ENCODE data around the gene TPP1.
A peak's percentile ranks its signal among the peaks of the same experiment; 100 is the strongest.

The TPP1 gene

GRCh38 chr11:6603287-6604080 is 15.7 kb downstream of the TPP1 start, which contains the start of the genes ILK and RRP8:
ILK (plus strand) TSS chr11:6603774; CDS start chr11:6604272, 498 bp downstream.
RRP8 (minus strand) TSS chr11:6603616; CDS start chr11:6603502, 114 bp downstream.
- H3K4ac ChIP-seq (ENCODE audit: low read depth, low read length) = peak within 1 kb of the TSS; percentile 89

GRCh38 chr11:6602096-6602940 is 16.9 kb downstream of the TPP1 start:
- Histone ChIP-seq H3K4me1 (ENCODE audit: control insufficient read depth in 1 of 2, insufficient read depth in 2 of 2, low read length in 2 of 2) (peaks cover 5 to 15% of the 10 kb centered on the region in 2 experiments), H3K4me2 (ENCODE audit: low read length) (peak overlapping the region; percentile 93), H3K27ac (ENCODE audit: low read depth, low read length) (no peak overlapping the region), H3K4ac (ENCODE audit: low read depth, low read length) (peak overlapping the region; percentile 11), H2BK120ac (ENCODE audit: insufficient read depth, low read length, poor library complexity) (no peak overlapping the region), H3K4me3 (ENCODE audit: low read depth, low read length) (peak overlapping the region; percentile 42), H3K23ac (ENCODE audit: low read length) (no peak overlapping the region), H3K27me3 (ENCODE audit: insufficient read depth, low read length) (no peaks in the 10 kb centered on the region), H4K12ac (ENCODE audit: low read depth, low read length) (no peak overlapping the region), H3K9ac (ENCODE audit: low read length) (peak overlapping the region; percentile 45), H3K18ac (ENCODE audit: low read length) (no peak overlapping the region), H3K9me3 (ENCODE audit: insufficient read depth, low read depth, low read length) (no peaks in the 10 kb centered on the region), H2BK5ac (ENCODE audit: low read depth, low read length, poor library complexity) (no peak overlapping the region), H4K8ac (ENCODE audit: low read depth, low read length) (no peak overlapping the region), H4K91ac (ENCODE audit: low read depth, low read length) (no peak overlapping the region), H3K36me3 (ENCODE audit: control insufficient read depth in 1 of 2, insufficient read depth in 2 of 2, low read length in 2 of 2) (peaks cover 21 to 33% of the 10 kb centered on the region in 2 experiments), H3K14ac (ENCODE audit: low read length) (peak overlapping the region; percentile 52), H2AK5ac (ENCODE audit: low read length) (peak overlapping the region; percentile 61), H2BK12ac (ENCODE audit: low read length) (no peak overlapping the region), H2AFZ (ENCODE audit: insufficient read depth, low read length, poor library complexity) (no peak overlapping the region), H3K79me1 (ENCODE audit: low read length) (peaks cover 18% of the 10 kb centered on the region), H3K79me2 (ENCODE audit: control insufficient read depth, insufficient read depth, low read length, poor library complexity) (peaks cover 27% of the 10 kb centered on the region)
- no CpG with 5 or more reads among the region's 7 CpGs for WGBS (ENCODE audit: extremely low coverage, insufficient coverage, insufficient read length)
- no peak for DNase-seq

More at GRCh38 chr11:6603287-6604080, 15.7 kb downstream of the TPP1 start, which contains the start of the genes ILK and RRP8:
- WGBS (ENCODE audit: extremely low coverage, insufficient coverage, insufficient read length) = no CpG with 5 or more reads among the region's 72 CpGs
- peak within 1 kb of the TSS; percentile 87 for H3K18ac ChIP-seq (ENCODE audit: low read length)
- H3K4me3 ChIP-seq (ENCODE audit: low read depth, low read length) = peak within 1 kb of the TSS; percentile 80
- peaks cover 28 to 40% of the 10 kb centered on the region in 2 experiments for H3K36me3 ChIP-seq (ENCODE audit: control insufficient read depth in 1 of 2, insufficient read depth in 2 of 2, low read length in 2 of 2)
- peaks cover 12 to 25% of the 10 kb centered on the region in 2 experiments for H3K4me1 ChIP-seq (ENCODE audit: control insufficient read depth in 1 of 2, insufficient read depth in 2 of 2, low read length in 2 of 2)
- peak within 1 kb of the TSS; percentile 61 for H2AK5ac ChIP-seq (ENCODE audit: low read length)
- H3K9me3 ChIP-seq (ENCODE audit: insufficient read depth, low read depth, low read length) = no peaks in the 10 kb centered on the region
- peak; percentile 73 to 90 for DNase-seq
- H4K8ac ChIP-seq (ENCODE audit: low read depth, low read length) = peak within 1 kb of the TSS; percentile 95
- peak within 1 kb of the TSS; percentile 93 for H2BK5ac ChIP-seq (ENCODE audit: low read depth, low read length, poor library complexity)
- peak within 1 kb of the TSS; percentile 93 for H3K4me2 ChIP-seq (ENCODE audit: low read length)
- peaks cover 27% of the 10 kb centered on the region for H3K79me2 ChIP-seq (ENCODE audit: control insufficient read depth, insufficient read depth, low read length, poor library complexity)
- H2BK120ac ChIP-seq (ENCODE audit: insufficient read depth, low read length, poor library complexity) = peak within 1 kb of the TSS; percentile 88
- peak within 1 kb of the TSS; percentile 87 for H3K27ac ChIP-seq (ENCODE audit: low read depth, low read length)
- peak within 1 kb of the TSS; percentile 87 for H4K91ac ChIP-seq (ENCODE audit: low read depth, low read length)
- H3K9ac ChIP-seq (ENCODE audit: low read length) = peak within 1 kb of the TSS; percentile 93
- no peak within 1 kb of the TSS for H3K23ac ChIP-seq (ENCODE audit: low read length)
- no peaks in the 10 kb centered on the region for H3K27me3 ChIP-seq (ENCODE audit: insufficient read depth, low read length)
- H3K79me1 ChIP-seq (ENCODE audit: low read length) = peaks cover 25% of the 10 kb centered on the region
- H4K12ac ChIP-seq (ENCODE audit: low read depth, low read length) = peak within 1 kb of the TSS; percentile 98
- H2AFZ ChIP-seq (ENCODE audit: insufficient read depth, low read length, poor library complexity) = peak within 1 kb of the TSS; percentile 89
- H3K14ac ChIP-seq (ENCODE audit: low read length) = peak within 1 kb of the TSS; percentile 98
- H2BK12ac ChIP-seq (ENCODE audit: low read length) = peak within 1 kb of the TSS; percentile 72

GRCh38 chr11:6601041-6601461 is 18.2 kb downstream of the TPP1 start:
- Histone ChIP-seq H3K79me2 (ENCODE audit: control insufficient read depth, insufficient read depth, low read length, poor library complexity) (peaks cover 23% of the 10 kb centered on the region), H3K36me3 (ENCODE audit: control insufficient read depth in 1 of 2, insufficient read depth in 2 of 2, low read length in 2 of 2) (peaks cover 21 to 35% of the 10 kb centered on the region in 2 experiments), H2BK120ac (ENCODE audit: insufficient read depth, low read length, poor library complexity) (no peak overlapping the region), H4K8ac (ENCODE audit: low read depth, low read length) (no peak overlapping the region), H3K14ac (ENCODE audit: low read length) (no peak overlapping the region), H3K27ac (ENCODE audit: low read depth, low read length) (no peak overlapping the region), H3K18ac (ENCODE audit: low read length) (no peak overlapping the region), H3K9ac (ENCODE audit: low read length) (peak overlapping the region; percentile 10), H3K9me3 (ENCODE audit: insufficient read depth, low read depth, low read length) (no peaks in the 10 kb centered on the region), H3K23ac (ENCODE audit: low read length) (no peak overlapping the region), H2AFZ (ENCODE audit: insufficient read depth, low read length, poor library complexity) (no peak overlapping the region), H4K91ac (ENCODE audit: low read depth, low read length) (no peak overlapping the region), H3K4me2 (ENCODE audit: low read length) (no peak overlapping the region), H3K27me3 (ENCODE audit: insufficient read depth, low read length) (no peaks in the 10 kb centered on the region), H3K4me1 (ENCODE audit: control insufficient read depth in 1 of 2, insufficient read depth in 2 of 2, low read length in 2 of 2) (peaks cover 0 to 10% of the 10 kb centered on the region in 2 experiments), H4K12ac (ENCODE audit: low read depth, low read length) (no peak overlapping the region), H2BK12ac (ENCODE audit: low read length) (no peak overlapping the region), H3K79me1 (ENCODE audit: low read length) (peaks cover 14% of the 10 kb centered on the region), H3K4ac (ENCODE audit: low read depth, low read length) (no peak overlapping the region), H3K4me3 (ENCODE audit: low read depth, low read length) (no peak overlapping the region), H2AK5ac (ENCODE audit: low read length) (no peak overlapping the region), H2BK5ac (ENCODE audit: low read depth, low read length, poor library complexity) (no peak overlapping the region)
- no peak for DNase-seq
- whole genome bisulfite sequencing (ENCODE audit: extremely low coverage, insufficient coverage, insufficient read length) = no CpG with 5 or more reads among the region's 13 CpGs

DNA sequence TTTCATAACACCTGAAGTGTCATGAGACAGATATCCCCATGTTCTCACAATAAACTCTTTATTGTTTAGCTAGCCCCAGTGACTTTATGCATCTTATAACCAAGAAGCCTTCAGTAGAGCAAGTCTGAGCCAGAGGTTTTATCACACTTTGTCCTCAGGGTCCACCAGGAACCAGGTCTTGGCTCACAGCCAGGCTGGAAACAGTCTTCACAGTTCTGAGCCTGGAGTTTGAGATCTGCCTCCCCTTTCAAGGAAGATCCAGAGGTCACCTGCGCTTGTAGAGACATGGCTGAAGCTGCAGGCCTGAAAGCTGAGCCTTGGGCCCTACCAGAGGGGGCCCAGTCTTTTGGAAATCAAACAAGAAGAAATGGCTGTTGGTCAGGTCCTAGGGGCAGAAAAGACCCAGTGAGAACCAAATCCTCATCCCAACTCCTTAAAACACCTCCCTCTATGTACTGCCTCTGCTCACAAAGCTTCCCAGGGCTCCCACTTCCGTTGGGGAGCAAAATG is 19.3 kb downstream of the TPP1 start:
- H3K79me1 ChIP-seq (ENCODE audit: low read length) = peaks cover 14% of the 10 kb centered on the region
- H3K79me2 ChIP-seq (ENCODE audit: control insufficient read depth, insufficient read depth, low read length, poor library complexity) = peaks cover 21% of the 10 kb centered on the region
- no peak overlapping the region for H2BK12ac ChIP-seq (ENCODE audit: low read length)
- no peak overlapping the region for H3K27ac ChIP-seq (ENCODE audit: low read depth, low read length)
- no peak overlapping the region for H3K18ac ChIP-seq (ENCODE audit: low read length)
- no peak overlapping the region for H3K23ac ChIP-seq (ENCODE audit: low read length)
- H3K4me1 ChIP-seq (ENCODE audit: control insufficient read depth in 1 of 2, insufficient read depth in 2 of 2, low read length in 2 of 2) = peaks cover 0 to 9% of the 10 kb centered on the region in 2 experiments
- no peak overlapping the region for H2BK120ac ChIP-seq (ENCODE audit: insufficient read depth, low read length, poor library complexity)
- no peak overlapping the region for H3K4me2 ChIP-seq (ENCODE audit: low read length)
- no peak overlapping the region for H3K4me3 ChIP-seq (ENCODE audit: low read depth, low read length)
- no peak overlapping the region for H3K9ac ChIP-seq (ENCODE audit: low read length)
- no peak overlapping the region for H2BK5ac ChIP-seq (ENCODE audit: low read depth, low read length, poor library complexity)
- WGBS (ENCODE audit: extremely low coverage, insufficient coverage, insufficient read length) = no CpG with 5 or more reads among the region's 2 CpGs
- H2AFZ ChIP-seq (ENCODE audit: insufficient read depth, low read length, poor library complexity) = no peak overlapping the region
- H3K14ac ChIP-seq (ENCODE audit: low read length) = no peak overlapping the region
- no peak overlapping the region for H4K8ac ChIP-seq (ENCODE audit: low read depth, low read length)
- H3K9me3 ChIP-seq (ENCODE audit: insufficient read depth, low read depth, low read length) = no peaks in the 10 kb centered on the region
- no peak overlapping the region for H2AK5ac ChIP-seq (ENCODE audit: low read length)
- no peak for DNase-seq
- peaks cover 21 to 33% of the 10 kb centered on the region in 2 experiments for H3K36me3 ChIP-seq (ENCODE audit: control insufficient read depth in 1 of 2, insufficient read depth in 2 of 2, low read length in 2 of 2)
- no peak overlapping the region for H4K91ac ChIP-seq (ENCODE audit: low read depth, low read length)
- H3K4ac ChIP-seq (ENCODE audit: low read depth, low read length) = no peak overlapping the region
- no peak overlapping the region for H4K12ac ChIP-seq (ENCODE audit: low read depth, low read length)
- no peaks in the 10 kb centered on the region for H3K27me3 ChIP-seq (ENCODE audit: insufficient read depth, low read length)

Data from trophoblast cell (in vitro differentiated cells and primary cell).